Muscle layer of colon (tissue), 2 donors: ENCODE measurements around the gene VNN1.

Experiments used
- H3K27ac ChIP-seq: one replicate; pipeline ENCODE4 v1.7.0; 2013; ENCODE audit warnings: low read depth, mild to moderate bottlenecking, low read length, moderate library complexity
- H3K27me3 ChIP-seq, 2 donors: one replicate each; pipeline ENCODE4 v1.7.0; 2013; ENCODE audit warnings: low read length in 2 of 2, mild to moderate bottlenecking in 2 of 2; ENCODE audit not compliant: insufficient read depth in 2 of 2, control insufficient read depth in 1 of 2
- H3K36me3 ChIP-seq: one replicate; pipeline ENCODE4 v1.7.0; 2013; ENCODE audit warnings: mild to moderate bottlenecking, low read length; ENCODE audit not compliant: insufficient read depth
- H3K4me1 ChIP-seq: one replicate; pipeline ENCODE4 v1.7.0; 2013; ENCODE audit warnings: mild to moderate bottlenecking, low read length; ENCODE audit not compliant: insufficient read depth
- H3K4me3 ChIP-seq, 2 donors: one replicate each; pipeline ENCODE4 v1.7.0; 2013; ENCODE audit warnings: low read length in 2 of 2, low read depth in 1 of 2, mild to moderate bottlenecking in 1 of 2, moderate library complexity in 1 of 2
- H3K9ac ChIP-seq: one replicate; pipeline ENCODE4 v1.7.0; 2013; ENCODE audit warnings: low read length
- H3K9me3 ChIP-seq: one replicate; pipeline ENCODE4 v1.7.0; 2013; ENCODE audit warnings: mild to moderate bottlenecking, low read length
- donor health status: abdominal sarcoma.
- donor health status: Adenocarcinoma of cecum.

Gene VNN1

GRCh38 chr6:132742495-132742894 is 28.6 kb upstream of the VNN1 start:
- no peaks in the 10 kb centered on the region for H3K4me1 ChIP-seq
- H3K9ac ChIP-seq, result no peak overlapping the region
- H3K27ac ChIP-seq, result no peak overlapping the region
- no peaks in the 10 kb centered on the region for H3K36me3 ChIP-seq
- no peaks in the 10 kb centered on the region for H3K27me3 ChIP-seq
- H3K4me3 ChIP-seq, result no peak overlapping the region
- no peaks in the 10 kb centered on the region for H3K9me3 ChIP-seq

DNA sequence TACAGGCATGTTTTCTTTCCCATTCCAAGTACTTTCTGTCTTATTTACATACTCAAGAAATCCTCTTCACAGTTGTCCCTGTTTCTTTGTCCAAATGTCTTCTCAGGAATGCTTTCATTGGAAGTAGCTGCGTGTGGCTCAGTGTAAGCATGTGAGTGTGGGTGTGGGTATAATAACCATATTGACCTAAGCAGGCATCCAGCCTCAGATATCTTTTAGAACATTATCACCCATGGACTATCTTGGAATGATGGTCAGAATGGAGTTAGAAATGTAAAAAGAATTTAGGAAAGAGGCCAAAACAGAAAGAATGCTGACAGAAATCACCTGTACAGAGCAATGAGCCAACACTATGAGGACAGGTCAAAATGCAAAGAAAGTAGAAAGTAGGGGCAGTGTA is 27.4 kb upstream of the VNN1 start:
- no peak overlapping the region for H3K27ac ChIP-seq
- H3K36me3 ChIP-seq, result no peaks in the 10 kb centered on the region

GRCh38 chr6:132736239-132736638 is 22.4 kb upstream of the VNN1 start:
- no peak overlapping the region for H3K27ac ChIP-seq
- no peaks in the 10 kb centered on the region for H3K4me1 ChIP-seq
- no peak overlapping the region for H3K4me3 ChIP-seq
- H3K9ac ChIP-seq, result no peak overlapping the region
- H3K36me3 ChIP-seq, result no peaks in the 10 kb centered on the region
- no peaks in the 10 kb centered on the region for H3K27me3 ChIP-seq
- H3K9me3 ChIP-seq, result no peaks in the 10 kb centered on the region

More for the DNA sequence above, 27.4 kb upstream of the VNN1 start:
- no peak overlapping the region for H3K9ac ChIP-seq
- no peaks in the 10 kb centered on the region for H3K27me3 ChIP-seq
- H3K4me3 ChIP-seq, result no peak overlapping the region
- H3K4me1 ChIP-seq, result no peaks in the 10 kb centered on the region
- H3K9me3 ChIP-seq, result no peaks in the 10 kb centered on the region

GRCh38 chr6:132734694-132735236 is 20.9 kb upstream of the VNN1 start:
- H3K4me3 ChIP-seq, result no peak overlapping the region

GRCh38 chr6:132733814-132734213 is 20.0 kb upstream of the VNN1 start:
- H3K27me3 ChIP-seq, result no peaks in the 10 kb centered on the region
- no peak overlapping the region for H3K9ac ChIP-seq
- no peaks in the 10 kb centered on the region for H3K36me3 ChIP-seq
- no peaks in the 10 kb centered on the region for H3K9me3 ChIP-seq
- H3K4me3 ChIP-seq, result no peak overlapping the region
- no peaks in the 10 kb centered on the region for H3K4me1 ChIP-seq
- no peak overlapping the region for H3K27ac ChIP-seq

More at GRCh38 chr6:132734694-132735236, 20.9 kb upstream of the VNN1 start:
- no peak overlapping the region for H3K27ac ChIP-seq
- no peaks in the 10 kb centered on the region for H3K36me3 ChIP-seq
- no peaks in the 10 kb centered on the region for H3K4me1 ChIP-seq
- no peak overlapping the region for H3K9ac ChIP-seq
- no peaks in the 10 kb centered on the region for H3K9me3 ChIP-seq
- no peaks in the 10 kb centered on the region for H3K27me3 ChIP-seq

DNA sequence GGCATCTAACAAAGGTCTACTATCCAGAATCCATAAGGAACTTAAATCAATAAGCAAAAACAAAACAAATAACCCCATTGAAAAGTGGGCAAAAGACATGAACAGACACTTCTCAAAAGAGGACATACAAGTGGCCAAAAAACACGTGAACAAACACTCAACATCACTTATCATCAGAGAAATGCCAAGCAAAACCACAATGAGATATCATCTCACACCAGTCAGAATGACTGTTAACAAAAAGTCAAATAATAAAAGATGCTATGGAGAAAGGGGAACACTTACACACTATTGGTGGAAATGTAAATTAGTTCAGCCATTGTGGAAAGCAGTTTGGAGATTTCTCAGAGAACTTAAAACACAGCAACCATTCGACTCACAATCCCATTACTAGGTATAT is 19.4 kb upstream of the VNN1 start:
- Histone ChIP-seq H3K27me3 (no peaks in the 10 kb centered on the region), H3K9me3 (no peaks in the 10 kb centered on the region), H3K36me3 (no peaks in the 10 kb centered on the region), H3K9ac (no peak overlapping the region), H3K4me3 (no peak overlapping the region), H3K4me1 (no peaks in the 10 kb centered on the region), H3K27ac (no peak overlapping the region)

- H3K4me3 ChIP-seq, result no peak overlapping the region
- H3K9me3 ChIP-seq, result no peaks in the 10 kb centered on the region
- H3K36me3 ChIP-seq, result no peaks in the 10 kb centered on the region
- no peak overlapping the region for H3K27ac ChIP-seq
- no peaks in the 10 kb centered on the region for H3K4me1 ChIP-seq
- H3K27me3 ChIP-seq, result no peaks in the 10 kb centered on the region
- H3K9ac ChIP-seq, result no peak overlapping the region
These were observed 17.2 kb upstream of the VNN1 start for GRCh38 chr6:132731086-132731485.

DNA sequence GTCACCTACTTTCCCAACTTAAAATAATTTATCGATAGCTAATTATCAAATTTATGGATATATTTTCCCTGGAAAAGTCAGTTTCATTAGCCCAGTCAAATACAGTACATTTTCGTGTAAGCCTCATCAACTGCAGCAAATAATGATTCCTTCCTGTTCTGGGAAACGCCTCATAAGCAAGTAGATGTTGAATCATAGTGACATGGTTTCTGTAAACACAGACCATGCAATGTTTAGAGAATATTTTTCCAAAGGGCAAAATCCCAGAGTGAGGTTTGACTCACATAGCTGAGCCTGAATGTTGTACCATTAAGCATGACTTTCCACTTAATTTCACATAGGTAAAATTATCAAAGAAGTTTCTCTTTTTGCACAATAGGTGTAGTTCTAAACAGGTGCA is 16.7 kb upstream of the VNN1 start:
- Histone ChIP-seq H3K9ac (no peak overlapping the region), H3K27ac (no peak overlapping the region), H3K27me3 (no peaks in the 10 kb centered on the region), H3K4me1 (no peaks in the 10 kb centered on the region), H3K9me3 (no peaks in the 10 kb centered on the region), H3K36me3 (no peaks in the 10 kb centered on the region), H3K4me3 (no peak overlapping the region)

DNA sequence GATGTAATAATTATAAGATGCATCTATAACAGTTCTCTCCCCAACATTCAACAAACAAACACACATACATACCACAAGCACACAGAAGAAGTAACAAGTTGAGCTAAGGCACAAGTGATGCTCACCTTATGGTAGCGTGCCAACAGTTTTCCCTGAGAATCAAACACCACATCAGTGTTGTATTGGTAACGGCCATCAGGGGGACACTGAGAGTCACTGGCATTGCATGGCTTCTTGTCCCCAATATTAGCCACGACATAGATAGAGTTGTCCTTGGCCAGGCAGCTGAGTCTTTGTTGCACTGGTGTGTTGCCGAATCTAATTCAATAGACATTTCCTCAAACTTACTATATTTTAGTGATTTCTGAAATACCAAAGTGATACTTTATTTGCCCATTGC is 14.8 kb upstream of the VNN1 start:
- no peak overlapping the region for H3K27ac ChIP-seq
- no peaks in the 10 kb centered on the region for H3K9me3 ChIP-seq
- no peaks in the 10 kb centered on the region for H3K36me3 ChIP-seq
- H3K27me3 ChIP-seq, result no peaks in the 10 kb centered on the region
- H3K4me1 ChIP-seq, result no peaks in the 10 kb centered on the region
- no peak overlapping the region for H3K9ac ChIP-seq
- H3K4me3 ChIP-seq, result no peak overlapping the region

GRCh38 chr6:132726608-132726975 is 12.7 kb upstream of the VNN1 start:
- no peaks in the 10 kb centered on the region for H3K36me3 ChIP-seq
- H3K27ac ChIP-seq, result no peak overlapping the region
- no peak overlapping the region for H3K4me3 ChIP-seq
- no peak overlapping the region for H3K9ac ChIP-seq
- H3K27me3 ChIP-seq, result no peaks in the 10 kb centered on the region
- no peaks in the 10 kb centered on the region for H3K9me3 ChIP-seq
- H3K4me1 ChIP-seq, result no peaks in the 10 kb centered on the region

DNA sequence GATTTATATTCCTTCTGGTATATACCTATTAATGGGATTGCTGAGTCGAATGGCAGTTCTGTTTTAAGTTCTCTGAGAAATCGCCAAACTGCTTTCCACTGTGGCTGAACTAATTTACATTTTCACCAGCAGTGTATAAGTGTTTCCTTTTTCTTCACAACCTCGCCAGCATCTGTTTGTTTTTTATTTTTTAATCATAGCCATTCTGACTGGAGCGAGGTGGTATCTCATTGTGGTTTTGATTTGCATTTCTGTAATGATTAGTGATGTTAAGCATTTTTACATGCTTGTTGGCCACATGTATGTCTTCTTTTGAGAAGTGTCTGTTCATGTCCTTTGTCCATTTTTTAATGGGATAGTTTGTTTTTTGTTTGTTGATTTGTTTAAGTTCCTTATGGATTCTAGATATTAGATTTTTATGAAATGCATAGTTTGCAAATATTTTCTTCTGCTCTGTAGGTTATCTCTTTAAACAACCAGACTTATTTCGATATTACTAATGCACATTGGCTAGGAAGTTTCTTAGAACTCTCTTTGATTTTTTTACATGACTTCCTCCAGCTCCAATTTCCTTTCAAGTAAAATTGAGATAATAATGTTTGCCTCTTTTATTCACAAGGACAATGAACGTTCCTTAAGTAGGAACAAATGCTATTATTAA is 12.2 kb upstream of the VNN1 start:
- H3K4me1 ChIP-seq, result no peaks in the 10 kb centered on the region
- H3K27me3 ChIP-seq, result no peaks in the 10 kb centered on the region
- H3K27ac ChIP-seq, result no peak overlapping the region
- H3K9me3 ChIP-seq, result no peaks in the 10 kb centered on the region
- no peaks in the 10 kb centered on the region for H3K36me3 ChIP-seq
- no peak overlapping the region for H3K9ac ChIP-seq
- no peak overlapping the region for H3K4me3 ChIP-seq

DNA sequence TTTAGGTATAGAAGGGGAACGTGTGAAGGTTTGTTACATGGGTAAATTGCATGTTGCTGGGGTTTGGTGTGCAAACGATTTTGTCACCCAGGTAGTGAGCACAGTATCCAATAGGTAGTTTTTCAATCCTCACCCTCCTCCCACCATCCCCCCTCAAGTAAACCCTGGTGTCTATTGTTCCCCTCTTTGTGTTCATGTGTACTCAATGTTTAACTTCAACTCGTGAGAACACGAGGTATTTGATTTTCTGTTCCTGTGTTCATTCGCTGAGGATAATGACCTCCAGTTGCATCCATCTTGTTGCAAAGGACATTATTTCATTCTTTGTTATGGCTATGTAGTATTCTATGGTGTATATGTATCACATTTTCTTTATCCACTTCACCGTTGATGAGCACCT is 11.6 kb upstream of the VNN1 start:
- Histone ChIP-seq H3K27ac (no peak overlapping the region), H3K4me1 (no peaks in the 10 kb centered on the region), H3K36me3 (no peaks in the 10 kb centered on the region), H3K9ac (no peak overlapping the region), H3K4me3 (no peak overlapping the region), H3K9me3 (no peaks in the 10 kb centered on the region), H3K27me3 (no peaks in the 10 kb centered on the region)
